ENCODE data around the gene OSBPL10.

Gene OSBPL10

GRCh38 chr3:31661993-31662670 lies 318.9 kb downstream of the OSBPL10 start:
- no peaks in the 10 kb centered on the region for H3K4me1 ChIP-seq (ENCODE audit: insufficient read depth, low read length)
- no peaks in the 10 kb centered on the region for H3K9me3 ChIP-seq (ENCODE audit: low read length)
- no peak overlapping the region for H3K9ac ChIP-seq (ENCODE audit: low read length)
- no peak overlapping the region for H3K27ac ChIP-seq (ENCODE audit: low read depth, low read length)
- H3K27me3 ChIP-seq (ENCODE audit: control insufficient read depth in 1 of 2, insufficient read depth in 2 of 2, low read length in 2 of 2) = no peaks in the 10 kb centered on the region
- H3K4me3 ChIP-seq (ENCODE audit: low read depth in 1 of 2, low read length in 2 of 2) = no peak overlapping the region
- no peaks in the 10 kb centered on the region for H3K36me3 ChIP-seq (ENCODE audit: insufficient read depth, low read length)

DNA sequence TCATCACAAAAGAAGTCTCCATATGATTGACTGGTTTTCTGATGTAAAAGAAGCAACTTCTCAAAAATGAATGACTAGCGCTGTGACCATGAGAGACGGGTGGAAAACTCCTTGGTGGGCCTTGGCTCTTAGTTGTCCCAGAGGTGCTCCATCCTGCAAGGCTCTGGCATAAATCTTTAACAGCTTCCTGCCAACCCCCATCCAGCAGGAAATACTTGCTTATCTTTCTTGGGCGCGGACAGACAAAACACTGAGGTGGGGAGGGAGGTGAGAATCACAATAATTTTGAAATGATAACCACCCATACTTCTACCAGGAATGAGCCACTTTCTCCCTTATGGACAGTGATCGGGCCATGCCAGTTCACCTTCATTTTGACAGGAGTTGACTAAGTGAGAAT lies 319.8 kb downstream of the OSBPL10 start:
- Histone ChIP-seq H3K36me3 (ENCODE audit: insufficient read depth, low read length) (no peaks in the 10 kb centered on the region), H3K4me1 (ENCODE audit: insufficient read depth, low read length) (no peaks in the 10 kb centered on the region), H3K27ac (ENCODE audit: low read depth, low read length) (no peak overlapping the region), H3K9me3 (ENCODE audit: low read length) (no peaks in the 10 kb centered on the region), H3K9ac (ENCODE audit: low read length) (no peak overlapping the region), H3K27me3 (ENCODE audit: control insufficient read depth in 1 of 2, insufficient read depth in 2 of 2, low read length in 2 of 2) (no peaks in the 10 kb centered on the region), H3K4me3 (ENCODE audit: low read depth in 1 of 2, low read length in 2 of 2) (no peak overlapping the region)

GRCh38 chr3:31659246-31659645 lies 321.8 kb downstream of the OSBPL10 start:
- H3K9me3 ChIP-seq (ENCODE audit: low read length) = peaks cover 12% of the 10 kb centered on the region
- H3K4me3 ChIP-seq (ENCODE audit: low read depth in 1 of 2, low read length in 2 of 2) = no peak overlapping the region
- H3K36me3 ChIP-seq (ENCODE audit: insufficient read depth, low read length) = no peaks in the 10 kb centered on the region
- no peaks in the 10 kb centered on the region for H3K27me3 ChIP-seq (ENCODE audit: control insufficient read depth in 1 of 2, insufficient read depth in 2 of 2, low read length in 2 of 2)
- no peaks in the 10 kb centered on the region for H3K4me1 ChIP-seq (ENCODE audit: insufficient read depth, low read length)
- no peak overlapping the region for H3K27ac ChIP-seq (ENCODE audit: low read depth, low read length)
- H3K9ac ChIP-seq (ENCODE audit: low read length) = no peak overlapping the region

- Histone ChIP-seq H3K9ac (ENCODE audit: low read length) (no peak overlapping the region), H3K36me3 (ENCODE audit: insufficient read depth, low read length) (no peaks in the 10 kb centered on the region), H3K9me3 (ENCODE audit: low read length) (peaks cover 21% of the 10 kb centered on the region), H3K27ac (ENCODE audit: low read depth, low read length) (no peak overlapping the region), H3K4me3 (ENCODE audit: low read depth in 1 of 2, low read length in 2 of 2) (no peak overlapping the region), H3K27me3 (ENCODE audit: control insufficient read depth in 1 of 2, insufficient read depth in 2 of 2, low read length in 2 of 2) (no peaks in the 10 kb centered on the region), H3K4me1 (ENCODE audit: insufficient read depth, low read length) (no peaks in the 10 kb centered on the region)
Measured at GRCh38 chr3:31654998-31655397, 326.1 kb downstream of the OSBPL10 start.

- Histone ChIP-seq H3K9ac (ENCODE audit: low read length) (no peak overlapping the region), H3K36me3 (ENCODE audit: insufficient read depth, low read length) (no peaks in the 10 kb centered on the region), H3K9me3 (ENCODE audit: low read length) (peaks cover 21% of the 10 kb centered on the region), H3K27ac (ENCODE audit: low read depth, low read length) (no peak overlapping the region), H3K4me3 (ENCODE audit: low read depth in 1 of 2, low read length in 2 of 2) (no peak overlapping the region), H3K27me3 (ENCODE audit: control insufficient read depth in 1 of 2, insufficient read depth in 2 of 2, low read length in 2 of 2) (no peaks in the 10 kb centered on the region), H3K4me1 (ENCODE audit: insufficient read depth, low read length) (no peaks in the 10 kb centered on the region)
Measured at GRCh38 chr3:31653464-31653863, 327.6 kb downstream of the OSBPL10 start.

DNA sequence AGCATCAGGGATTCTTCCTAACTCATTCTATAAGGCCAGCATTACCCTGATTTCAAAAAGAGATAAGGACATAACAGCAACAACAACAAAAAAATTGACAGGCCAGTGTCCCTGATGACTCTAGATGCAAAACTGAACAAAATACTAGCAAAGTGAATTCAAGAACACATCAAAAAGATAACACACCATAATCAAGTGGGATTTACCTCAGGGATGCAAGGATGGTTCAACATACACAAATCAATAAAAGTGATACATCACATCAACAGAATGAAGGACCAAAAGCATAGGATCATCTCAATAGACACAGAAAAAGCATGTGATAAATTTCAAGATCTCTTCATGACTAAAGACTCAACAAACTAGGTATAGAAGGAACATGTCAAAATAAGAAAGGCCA lies 328.8 kb downstream of the OSBPL10 start:
- Histone ChIP-seq H3K27me3 (ENCODE audit: control insufficient read depth in 1 of 2, insufficient read depth in 2 of 2, low read length in 2 of 2) (no peaks in the 10 kb centered on the region), H3K36me3 (ENCODE audit: insufficient read depth, low read length) (no peaks in the 10 kb centered on the region), H3K4me1 (ENCODE audit: insufficient read depth, low read length) (no peaks in the 10 kb centered on the region), H3K9me3 (ENCODE audit: low read length) (peaks cover 21% of the 10 kb centered on the region), H3K9ac (ENCODE audit: low read length) (no peak overlapping the region), H3K27ac (ENCODE audit: low read depth, low read length) (no peak overlapping the region), H3K4me3 (ENCODE audit: low read depth in 1 of 2, low read length in 2 of 2) (no peak overlapping the region)

DNA sequence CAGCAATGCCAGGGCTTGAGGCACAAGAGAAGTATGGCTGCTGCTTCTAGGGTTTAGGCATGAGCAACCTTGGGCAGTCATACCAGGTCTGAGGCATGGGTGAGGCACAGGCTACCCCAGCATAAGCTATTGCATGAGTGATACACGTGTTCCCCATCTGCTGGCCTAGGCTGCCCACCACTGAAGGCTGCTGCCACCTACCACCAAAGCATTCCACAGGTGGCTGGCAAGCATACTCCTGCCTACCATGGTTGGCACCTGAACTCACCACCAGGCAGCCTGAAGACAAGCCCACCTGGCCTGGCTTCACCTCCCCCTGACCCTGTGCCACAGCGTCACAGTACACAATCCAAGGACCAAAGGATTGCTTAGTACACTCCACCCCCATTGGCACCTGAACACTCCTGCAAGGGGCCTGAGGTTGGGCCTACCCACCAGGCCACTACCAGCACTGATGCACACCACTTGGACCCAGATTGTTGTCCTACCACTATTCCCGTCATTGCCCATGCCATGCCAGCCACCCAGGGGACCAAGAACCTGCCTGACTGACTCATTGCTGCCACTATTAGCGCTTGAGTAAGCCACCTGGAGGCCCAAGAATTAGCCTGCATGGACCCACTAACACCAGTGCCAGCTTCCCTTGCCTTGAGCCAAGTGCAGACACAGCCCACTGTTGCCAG lies 332.6 kb downstream of the OSBPL10 start:
- Histone ChIP-seq H3K27me3 (ENCODE audit: control insufficient read depth in 1 of 2, insufficient read depth in 2 of 2, low read length in 2 of 2) (no peaks in the 10 kb centered on the region), H3K9ac (ENCODE audit: low read length) (no peak overlapping the region), H3K9me3 (ENCODE audit: low read length) (peaks cover 9% of the 10 kb centered on the region), H3K27ac (ENCODE audit: low read depth, low read length) (no peak overlapping the region), H3K4me1 (ENCODE audit: insufficient read depth, low read length) (no peaks in the 10 kb centered on the region), H3K36me3 (ENCODE audit: insufficient read depth, low read length) (no peaks in the 10 kb centered on the region), H3K4me3 (ENCODE audit: low read depth in 1 of 2, low read length in 2 of 2) (no peak overlapping the region)

GRCh38 chr3:31645256-31645655 lies 335.8 kb downstream of the OSBPL10 start:
- no peaks in the 10 kb centered on the region for H3K27me3 ChIP-seq (ENCODE audit: control insufficient read depth in 1 of 2, insufficient read depth in 2 of 2, low read length in 2 of 2)
- H3K9me3 ChIP-seq (ENCODE audit: low read length) = no peaks in the 10 kb centered on the region
- no peak overlapping the region for H3K4me3 ChIP-seq (ENCODE audit: low read depth in 1 of 2, low read length in 2 of 2)
- H3K4me1 ChIP-seq (ENCODE audit: insufficient read depth, low read length) = no peaks in the 10 kb centered on the region
- H3K27ac ChIP-seq (ENCODE audit: low read depth, low read length) = no peak overlapping the region
- H3K36me3 ChIP-seq (ENCODE audit: insufficient read depth, low read length) = no peaks in the 10 kb centered on the region
- no peak overlapping the region for H3K9ac ChIP-seq (ENCODE audit: low read length)

- Histone ChIP-seq H3K27ac (ENCODE audit: low read depth, low read length) (no peak overlapping the region), H3K36me3 (ENCODE audit: insufficient read depth, low read length) (no peaks in the 10 kb centered on the region), H3K9ac (ENCODE audit: low read length) (no peak overlapping the region), H3K9me3 (ENCODE audit: low read length) (no peaks in the 10 kb centered on the region), H3K4me3 (ENCODE audit: low read depth in 1 of 2, low read length in 2 of 2) (no peak overlapping the region), H3K27me3 (ENCODE audit: control insufficient read depth in 1 of 2, insufficient read depth in 2 of 2, low read length in 2 of 2) (no peaks in the 10 kb centered on the region), H3K4me1 (ENCODE audit: insufficient read depth, low read length) (peaks cover 16% of the 10 kb centered on the region)
Measured at GRCh38 chr3:31639828-31640227, 341.2 kb downstream of the OSBPL10 start.

DNA sequence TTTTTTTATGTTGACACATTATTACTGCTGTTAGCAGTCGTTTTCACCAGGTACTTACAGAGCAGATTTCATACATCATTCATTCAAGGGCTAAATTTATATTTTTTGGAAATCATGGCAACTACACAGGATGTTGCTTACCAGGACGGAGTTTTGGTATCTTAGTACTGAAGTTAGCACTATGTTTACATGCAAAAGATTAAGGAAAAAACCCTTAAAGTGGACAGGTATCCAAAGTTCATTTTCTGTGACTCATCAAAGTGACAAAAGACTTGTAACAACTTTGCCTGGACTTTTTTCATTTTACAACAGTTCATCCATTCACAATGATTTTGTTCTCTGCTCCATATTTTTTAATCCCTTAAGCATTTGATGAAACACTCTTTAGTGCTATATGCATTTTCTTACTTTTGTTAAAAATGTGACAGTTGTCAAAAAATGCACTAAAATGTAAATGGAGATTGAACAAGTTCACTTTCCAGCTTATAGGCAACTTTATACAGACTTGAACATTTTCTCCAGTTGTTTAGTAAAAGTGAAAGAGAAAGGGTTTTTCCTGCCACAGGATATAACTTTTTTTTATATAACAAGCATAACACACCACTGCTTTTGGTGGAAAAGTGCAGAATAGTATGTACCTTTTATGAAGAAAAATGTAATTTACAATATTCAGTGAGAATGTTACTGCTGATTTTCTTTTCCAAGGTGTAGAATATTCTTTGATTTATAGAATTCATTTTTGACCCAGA lies 344.2 kb downstream of the OSBPL10 start:
- Histone ChIP-seq H3K36me3 (ENCODE audit: insufficient read depth, low read length) (peaks cover 15% of the 10 kb centered on the region), H3K9me3 (ENCODE audit: low read length) (no peaks in the 10 kb centered on the region), H3K27me3 (ENCODE audit: control insufficient read depth in 1 of 2, insufficient read depth in 2 of 2, low read length in 2 of 2) (no peaks in the 10 kb centered on the region), H3K9ac (ENCODE audit: low read length) (no peak overlapping the region), H3K4me3 (ENCODE audit: low read depth in 1 of 2, low read length in 2 of 2) (no peak overlapping the region), H3K27ac (ENCODE audit: low read depth, low read length) (no peak overlapping the region), H3K4me1 (ENCODE audit: insufficient read depth, low read length) (peaks cover 16% of the 10 kb centered on the region)

DNA sequence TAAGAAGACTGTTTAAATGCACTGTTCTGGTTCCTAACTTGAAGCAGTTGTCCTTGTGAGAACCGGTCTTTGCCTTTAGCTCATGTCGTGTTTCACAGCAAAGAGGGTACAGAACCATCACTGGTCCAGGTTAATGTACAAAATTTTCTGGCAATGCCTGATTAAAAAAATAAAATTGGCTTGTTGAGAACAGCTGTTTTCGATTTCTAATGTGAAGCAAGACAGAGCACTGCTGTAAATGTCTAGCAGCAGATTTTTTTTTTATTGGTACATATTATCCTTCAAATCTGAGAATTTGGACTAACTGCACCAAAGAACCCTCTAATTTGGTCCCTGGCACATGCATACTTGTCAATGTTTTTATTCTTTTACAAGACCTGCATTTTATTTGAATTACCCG lies 345.0 kb downstream of the OSBPL10 start:
- Histone ChIP-seq H3K4me3 (ENCODE audit: low read depth in 1 of 2, low read length in 2 of 2) (no peak overlapping the region), H3K27ac (ENCODE audit: low read depth, low read length) (no peak overlapping the region), H3K36me3 (ENCODE audit: insufficient read depth, low read length) (peaks cover 19% of the 10 kb centered on the region), H3K9me3 (ENCODE audit: low read length) (no peaks in the 10 kb centered on the region), H3K27me3 (ENCODE audit: control insufficient read depth in 1 of 2, insufficient read depth in 2 of 2, low read length in 2 of 2) (no peaks in the 10 kb centered on the region), H3K4me1 (ENCODE audit: insufficient read depth, low read length) (peaks cover 16% of the 10 kb centered on the region), H3K9ac (ENCODE audit: low read length) (no peak overlapping the region)
